OCI-LY3 (cell line): ENCODE measurements around the gene TTLL11.
"Not testable (repeated sequence)": the region's sequence is repeated elsewhere in the genome, so short reads cannot be mapped to it uniquely, and the experiment has no call there.

Experiments
- H2AFZ ChIP-seq: fragments of 200-600, 300-600 bp; shearing (Covaris generic); 2 replicates; pipeline ENCODE4 v1.6.0; 2014; ENCODE audit warnings: antibody characterized with exemption, low read depth, low read length
- H3K27ac ChIP-seq: fragments of 200-600, 300-600 bp; sonication (generic); 2 replicates; pipeline ENCODE4 v1.5.1; 2014; ENCODE audit warnings: mild to moderate bottlenecking, low read length, moderate library complexity, mixed read lengths
- H3K27me3 ChIP-seq: fragments of 200-600, 300-600 bp; sonication (generic); 2 replicates; pipeline ENCODE4 v1.6.1; 2014; ENCODE audit warnings: low read depth, low read length, mixed read lengths
- H3K36me3 ChIP-seq: fragments of 200-600, 300-600 bp; sonication (generic); replicated peaks from 2 replicates; pipeline ENCODE3; 2014; ENCODE audit warnings: low read depth, low read length, mixed read lengths
- H3K4me1 ChIP-seq: fragments of 300-600, 200-600 bp; sonication (generic); 2 replicates; pipeline ENCODE4 v1.6.1; 2014; ENCODE audit warnings: low read length, mixed read lengths
- H3K4me2 ChIP-seq: fragments of 200-600, 300-600 bp; sonication (generic); 2 replicates; pipeline ENCODE4 v1.6.1; 2014; ENCODE audit warnings: low read length, mixed read lengths
- H3K4me3 ChIP-seq: fragments of 300-600, 200-600 bp; sonication (generic); 2 replicates; pipeline ENCODE4 v1.5.1; 2014; ENCODE audit warnings: antibody characterized with exemption, mild to moderate bottlenecking, low read length, moderate library complexity
- H3K79me2 ChIP-seq: fragments of 300-600, 200-600 bp; shearing (Covaris generic); 2 replicates; pipeline ENCODE4 v1.6.1; 2014; ENCODE audit warnings: mild to moderate bottlenecking, low read length, mixed read lengths
- H3K9ac ChIP-seq: fragments of 300-600, 200-600 bp; shearing (Covaris generic); 2 replicates; pipeline ENCODE4 v1.6.0; 2014; ENCODE audit warnings: mild to moderate bottlenecking, low read length, moderate library complexity
- H3K9me3 ChIP-seq: fragments of 200-600, 300-600 bp; shearing (Covaris generic); 2 replicates; pipeline ENCODE4 v1.6.1; 2014; ENCODE audit warnings: low read length, mixed read lengths; ENCODE audit not compliant: insufficient read depth
- H4K20me1 ChIP-seq: fragments of 200-600, 300-600 bp; sonication (generic); 2 replicates; pipeline ENCODE4 v1.6.1; 2016; ENCODE audit warnings: low read length, mixed read lengths; ENCODE audit not compliant: insufficient read depth
- CTCF ChIP-seq: fragments of 200-600, 300-600 bp; sonication (generic); IDR thresholded peaks from 2 replicates; pipeline ENCODE4 v1.5.1; 2014; ENCODE audit warnings: antibody characterized with exemption, low read length, low read depth
- EZH2phosphoT487 ChIP-seq: fragments of 200-600 bp; shearing (Covaris generic); IDR thresholded peaks from 2 replicates; pipeline ENCODE4 v1.6.1; 2018; ENCODE audit warnings: antibody characterized with exemption, mixed run types, low read depth

The TTLL11 gene

GRCh38 chr9:121895358-121895757, 197.8 kb downstream of the TTLL11 start:
- Histone ChIP-seq H3K4me3 (no peak overlapping the region), H3K36me3 (no peaks in the 10 kb centered on the region), H3K9ac (no peak overlapping the region), H3K27ac (no peak overlapping the region), H3K9me3 (peaks cover 7% of the 10 kb centered on the region; the same call in 1 of the 2 replicates), H2AFZ (no peak overlapping the region), H4K20me1 (no peaks in the 10 kb centered on the region), H3K4me2 (no peak overlapping the region), H3K4me1 (no peaks in the 10 kb centered on the region), H3K27me3 (no peaks in the 10 kb centered on the region), H3K79me2 (no peaks in the 10 kb centered on the region)
- TF ChIP-seq EZH2phosphoT487: no peak
- TF ChIP-seq CTCF: no peak

GRCh38 chr9:121894380-121894779, 198.7 kb downstream of the TTLL11 start:
- not testable (repeated sequence) for H3K27me3 ChIP-seq, H3K4me1 ChIP-seq, H3K4me2 ChIP-seq

GRCh38 chr9:121893786-121894185, 199.3 kb downstream of the TTLL11 start:
- no peaks in the 10 kb centered on the region for H3K79me2 ChIP-seq
- H3K4me3 ChIP-seq: no peak overlapping the region
- no peaks in the 10 kb centered on the region for H3K4me1 ChIP-seq
- TF ChIP-seq CTCF: no peak
- TF ChIP-seq EZH2phosphoT487: no peak
- no peaks in the 10 kb centered on the region for H3K36me3 ChIP-seq
- no peak overlapping the region for H3K4me2 ChIP-seq
- no peaks in the 10 kb centered on the region for H3K27me3 ChIP-seq
- no peak overlapping the region for H3K9ac ChIP-seq
- H3K27ac ChIP-seq: no peak overlapping the region
- H2AFZ ChIP-seq: no peak overlapping the region
- no peaks in the 10 kb centered on the region for H4K20me1 ChIP-seq
- no peaks in the 10 kb centered on the region for H3K9me3 ChIP-seq

More at GRCh38 chr9:121894380-121894779, 198.7 kb downstream of the TTLL11 start:
- not testable (repeated sequence) for H2AFZ ChIP-seq, H3K27ac ChIP-seq, H3K9me3 ChIP-seq, H4K20me1 ChIP-seq, H3K4me3 ChIP-seq, H3K79me2 ChIP-seq, H3K9ac ChIP-seq, H3K36me3 ChIP-seq

- Histone ChIP-seq H3K4me3 (no peak overlapping the region), H3K4me2 (no peak overlapping the region), H3K9ac (no peak overlapping the region), H2AFZ (no peak overlapping the region), H3K79me2 (no peaks in the 10 kb centered on the region), H3K36me3 (no peaks in the 10 kb centered on the region), H3K4me1 (no peaks in the 10 kb centered on the region), H4K20me1 (no peaks in the 10 kb centered on the region), H3K27me3 (no peaks in the 10 kb centered on the region), H3K9me3 (no peaks in the 10 kb centered on the region), H3K27ac (no peak overlapping the region)
- TF ChIP-seq CTCF (no peak), EZH2phosphoT487 (no peak)
Measured at GRCh38 chr9:121892706-121893105, 200.4 kb downstream of the TTLL11 start.

GRCh38 chr9:121890746-121891145, 202.4 kb downstream of the TTLL11 start:
- H2AFZ ChIP-seq: no peak overlapping the region
- H3K79me2 ChIP-seq: no peaks in the 10 kb centered on the region
- no peak overlapping the region for H3K9ac ChIP-seq
- no peak overlapping the region for H3K4me2 ChIP-seq
- H3K27ac ChIP-seq: no peak overlapping the region
- no peaks in the 10 kb centered on the region for H3K36me3 ChIP-seq
- H3K27me3 ChIP-seq: no peaks in the 10 kb centered on the region
- H3K4me3 ChIP-seq: no peak overlapping the region
- H3K4me1 ChIP-seq: no peaks in the 10 kb centered on the region
- no peak for TF ChIP-seq CTCF
- TF ChIP-seq EZH2phosphoT487: no peak
- no peaks in the 10 kb centered on the region for H3K9me3 ChIP-seq
- no peaks in the 10 kb centered on the region for H4K20me1 ChIP-seq
